HG02571 (cell line): ENCODE results near the gene CD84.
"Not testable (repeated sequence)": the region's sequence is repeated elsewhere in the genome, so short reads cannot be mapped to it uniquely, and the experiment has no call there.

Source experiments
- ATAC-seq: cut with Tn5 transposase; IDR thresholded peaks from one replicate; pipeline ENCODE4 v1.9.1; 2021; ENCODE audit warnings: mild to moderate bottlenecking, moderate library complexity; ENCODE audit not compliant: unreplicated experiment

Gene CD84

DNA sequence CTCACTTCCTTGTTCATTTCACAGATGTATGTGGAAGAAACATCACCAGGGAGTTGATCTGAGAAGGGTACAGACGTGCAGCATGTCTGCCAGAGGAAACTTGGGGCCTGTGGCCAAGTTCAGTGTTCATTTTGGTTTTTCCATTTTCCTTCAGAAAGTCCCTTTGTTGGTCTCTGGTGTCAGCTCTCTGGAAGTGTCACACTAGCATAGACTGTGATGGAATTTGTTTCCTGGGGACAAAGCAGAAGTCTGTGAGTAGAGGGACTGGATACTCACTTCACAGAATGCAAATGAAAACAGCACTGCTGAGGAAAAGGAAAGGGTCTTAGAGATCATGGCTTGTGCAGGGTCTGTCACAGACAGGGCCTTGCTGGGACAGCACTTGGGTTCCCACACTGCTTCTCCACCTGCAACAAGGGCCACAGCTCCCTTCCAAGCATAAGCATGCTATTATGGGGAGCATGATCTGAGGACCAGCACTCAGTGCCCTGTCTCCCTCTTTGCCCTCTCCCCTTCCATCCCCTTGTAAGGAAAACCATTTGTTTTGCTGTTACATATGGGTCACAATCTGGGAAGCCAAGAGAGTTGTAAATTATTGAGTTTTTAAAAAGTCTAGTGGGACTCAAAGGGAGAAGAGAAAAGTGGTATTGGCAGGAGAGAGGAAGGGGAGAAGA lies 31.4 kb upstream of the CD84 start:
- ATAC-seq, result no peak

GRCh38 chr1:160608941-160609340 lies 29.6 kb upstream of the CD84 start:
- ATAC-seq, result no peak

GRCh38 chr1:160608514-160608913 lies 29.2 kb upstream of the CD84 start:
- no peak for ATAC-seq

DNA sequence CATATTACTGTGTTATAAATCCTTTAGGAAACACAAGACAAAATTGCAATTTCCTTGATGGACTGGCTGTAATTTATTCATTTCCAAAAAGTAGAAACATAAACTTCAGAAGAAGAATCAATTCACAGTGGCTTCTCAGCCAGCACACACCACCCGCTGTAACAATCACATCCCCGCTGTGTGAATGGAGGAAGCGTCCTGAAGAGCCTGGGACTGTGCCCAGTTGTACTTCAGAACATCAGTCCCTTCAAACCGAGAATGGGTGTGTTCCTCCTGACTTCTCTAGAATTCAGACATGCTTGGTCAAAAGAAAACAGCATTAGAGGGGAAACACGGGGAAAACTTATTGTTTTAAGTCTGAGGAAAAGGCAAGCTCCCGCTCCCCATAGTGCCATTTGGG lies 28.8 kb upstream of the CD84 start:
- no peak for ATAC-seq

- no peak for ATAC-seq
These were observed 28.4 kb upstream of the CD84 start for GRCh38 chr1:160607672-160608032.

GRCh38 chr1:160607011-160607671 lies 27.8 kb upstream of the CD84 start:
- peak; percentile 69 for ATAC-seq

- no peak for ATAC-seq
These were observed 27.3 kb upstream of the CD84 start for GRCh38 chr1:160606611-160607010.

GRCh38 chr1:160605792-160606479 lies 26.6 kb upstream of the CD84 start:
- ATAC-seq, result no peak

DNA sequence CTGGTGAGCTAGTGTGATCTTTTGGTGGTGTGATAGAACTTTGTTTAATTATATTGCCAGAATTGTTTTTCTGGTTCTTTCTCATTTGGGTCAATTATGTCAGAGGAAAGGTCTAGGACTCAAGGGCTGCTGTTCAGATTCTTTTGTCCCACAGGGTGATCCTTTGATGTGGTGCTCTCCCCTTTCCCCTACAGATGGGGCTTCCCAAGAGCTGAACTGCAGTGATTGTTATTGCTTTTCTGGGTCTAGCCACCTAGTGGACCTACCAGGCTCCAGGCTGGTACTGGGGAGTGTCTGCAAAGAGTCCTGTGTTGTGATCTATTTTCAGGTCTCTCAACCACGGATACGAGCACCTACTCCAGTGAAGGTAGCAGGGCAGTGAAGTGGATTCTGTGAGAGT lies 25.9 kb upstream of the CD84 start:
- ATAC-seq, result no peak

- ATAC-seq, result no peak
These were observed 18.4 kb upstream of the CD84 start for GRCh38 chr1:160597705-160598104.

GRCh38 chr1:160597051-160597450 lies 17.8 kb upstream of the CD84 start:
- no peak for ATAC-seq

DNA sequence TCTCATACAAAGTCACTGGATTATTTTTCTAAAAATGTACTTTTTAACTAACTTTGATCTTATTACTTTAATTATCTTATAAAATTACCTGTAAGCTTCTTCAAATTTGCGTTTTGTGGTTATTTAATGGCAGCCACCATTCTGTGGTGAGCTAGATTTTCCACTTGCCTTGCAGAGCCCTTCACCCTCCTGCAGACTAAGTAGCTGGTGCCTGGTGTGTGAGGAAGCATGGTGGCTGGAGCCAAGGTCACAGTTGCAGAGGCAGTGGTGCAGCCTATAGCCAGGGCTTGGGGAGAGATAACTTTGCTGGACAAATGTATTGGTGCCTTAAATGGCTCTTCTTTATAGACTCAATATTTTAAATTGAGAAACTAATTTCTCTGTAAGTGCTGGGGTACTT lies 11.2 kb upstream of the CD84 start:
- ATAC-seq, result no peak

DNA sequence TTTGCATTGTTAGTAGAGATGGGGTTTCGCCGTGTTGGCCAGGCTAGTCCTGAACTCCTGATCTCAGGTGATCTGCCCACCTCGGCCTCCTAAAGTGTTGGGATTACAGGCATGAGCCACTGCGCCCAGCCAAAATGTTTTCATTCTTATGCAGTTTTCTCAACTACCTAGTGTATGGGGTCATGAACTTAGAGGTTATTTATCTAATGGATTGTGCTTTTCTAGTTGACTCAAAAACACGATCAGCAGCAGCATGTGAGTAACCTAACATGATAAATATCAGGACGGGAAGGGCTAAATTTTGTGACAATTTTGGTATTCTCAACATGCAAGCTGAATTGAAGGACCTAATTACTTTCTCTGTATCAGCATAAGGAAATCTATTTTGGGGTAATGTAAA lies 9.2 kb upstream of the CD84 start:
- ATAC-seq, result no peak

DNA sequence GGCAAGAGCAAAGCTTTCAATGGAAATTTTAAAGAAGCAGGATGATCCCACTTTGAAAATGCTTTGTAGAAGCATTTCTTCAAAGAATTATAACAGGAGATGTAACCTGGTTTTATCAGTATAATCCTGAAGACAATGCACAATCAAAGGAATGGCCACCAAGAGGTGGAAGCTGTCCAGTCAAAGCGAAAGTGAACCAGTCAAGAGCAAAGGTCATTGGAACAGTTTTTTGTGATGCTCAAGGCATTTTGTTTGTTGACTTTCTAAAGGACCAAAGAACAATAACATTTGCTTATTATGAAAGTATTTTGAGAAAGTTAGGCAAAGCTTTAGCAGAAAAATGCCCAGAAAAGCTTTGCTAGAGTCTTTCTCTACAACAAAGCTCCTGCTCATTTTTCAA lies 5.5 kb upstream of the CD84 start:
- no peak for ATAC-seq

GRCh38 chr1:160582976-160583375 lies 3.7 kb upstream of the CD84 start:
- ATAC-seq, result not testable (repeated sequence)

DNA sequence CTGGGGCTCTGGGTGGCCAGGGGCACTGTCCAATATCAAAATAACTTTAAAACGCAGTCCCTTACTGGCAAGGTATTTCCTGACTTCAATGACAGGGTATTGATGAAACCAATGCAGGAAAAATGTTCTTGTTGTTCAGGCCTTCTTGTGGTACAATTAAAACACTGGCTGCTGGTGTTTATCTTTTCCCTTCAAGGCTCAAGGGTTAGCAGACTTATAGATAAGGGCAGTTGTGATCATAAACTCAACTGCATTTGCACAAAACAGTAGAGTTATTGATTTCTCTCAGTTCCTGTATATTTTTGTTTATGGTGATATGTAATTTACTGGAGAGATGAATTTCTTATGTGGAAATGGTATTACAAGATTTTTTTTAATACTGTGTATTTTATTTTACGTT lies 2.7 kb upstream of the CD84 start:
- ATAC-seq, result no peak

- ATAC-seq, result no peak
These were observed 1.0 kb upstream of the CD84 start for GRCh38 chr1:160580221-160580812.

GRCh38 chr1:160578525-160579191 lies 638 bp downstream of the CD84 start:
- ATAC-seq, result no peak

- no peak for ATAC-seq
These were observed 1.1 kb downstream of the CD84 start for GRCh38 chr1:160578175-160578524.

DNA sequence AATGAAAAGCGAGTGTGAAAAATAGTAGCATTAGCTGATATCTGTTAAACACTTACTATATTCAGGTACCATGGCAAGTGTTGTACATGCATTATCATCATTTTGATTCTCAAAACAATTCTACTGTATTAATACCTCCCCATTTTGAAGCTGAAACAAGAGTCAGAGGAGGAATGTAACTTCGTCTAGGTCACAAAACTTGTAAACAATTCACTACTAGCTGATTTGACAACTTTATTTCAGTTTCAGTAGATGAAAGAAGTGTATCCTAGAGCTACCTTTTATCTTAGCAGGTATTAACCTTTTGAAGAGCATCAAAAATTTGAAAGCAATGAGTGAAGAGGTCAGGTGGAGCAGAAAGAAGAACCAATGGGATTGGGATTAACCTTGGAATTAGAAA lies 1.6 kb downstream of the CD84 start:
- ATAC-seq, result no peak

DNA sequence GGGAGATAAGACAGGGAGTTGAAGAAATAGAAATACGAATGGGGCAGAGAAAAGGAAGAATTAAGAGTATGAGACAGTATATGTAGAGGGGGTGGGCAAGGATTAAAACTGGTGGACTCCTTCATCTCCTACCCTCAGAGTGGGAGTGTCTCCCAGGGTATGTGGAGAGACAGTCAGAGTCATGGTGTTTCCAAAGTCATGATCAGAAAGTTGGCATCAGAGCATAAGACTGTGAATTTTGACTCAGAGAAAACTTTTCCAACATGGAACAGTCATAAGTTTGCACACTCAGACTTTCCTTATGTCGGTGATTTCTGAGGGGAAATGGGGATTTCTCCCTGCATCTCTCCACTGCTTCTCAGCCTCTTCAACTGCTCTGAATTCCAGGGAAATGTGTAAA lies 2.4 kb downstream of the CD84 start:
- no peak for ATAC-seq

DNA sequence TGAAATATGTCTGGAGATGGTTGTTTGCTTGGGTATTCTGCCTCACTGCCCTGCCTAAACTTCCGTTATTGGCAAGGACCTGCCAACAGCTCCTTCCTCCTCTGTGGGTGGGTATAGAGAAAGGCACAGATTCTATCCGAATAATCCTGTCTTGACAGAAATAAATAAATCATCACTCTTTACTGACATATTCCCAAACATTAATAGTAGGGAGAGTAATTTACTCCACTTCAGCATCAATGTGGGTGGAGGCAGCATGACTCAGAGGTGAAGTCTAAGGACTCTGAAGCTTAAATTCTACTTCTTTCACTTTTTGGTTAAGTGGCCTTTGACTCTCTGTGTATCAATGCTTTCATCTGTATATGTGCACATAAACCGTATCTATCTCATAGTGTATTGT lies 2.9 kb downstream of the CD84 start:
- no peak for ATAC-seq
